WTC11 (cell line): ENCODE measurements around the gene GATA1. TPM values are rescaled to one million over a fixed set of nuclear protein-coding genes. Genes with fewer than 3 reads are reported as not detected.

Experiments used
- ATAC-seq: fragments of 200-7000 bp; cut with Tn5 transposase; 2 replicates; pipeline ENCODE4 v1.10.0; 2021; ENCODE audit warnings: mild to moderate bottlenecking, moderate library complexity
- CTCF ChIA-PET: fragments of 300-600 bp; sonication (Branson Sonifier 250); formaldehyde crosslinking; loops from one replicate; lab custom pipeline; 2021; ENCODE audit warnings: antibody characterized with exemption; lab: Charles Lee
- POLR2A ChIA-PET: fragments of 350-600 bp; sonication (Branson Sonifier 250); formaldehyde crosslinking; loops from one replicate; lab custom pipeline; 2021; ENCODE audit warnings: antibody characterized with exemption; lab: Charles Lee
- DNase-seq: peaks from one replicate; pipeline ENCODE4 v3.0.0; 2021; ENCODE audit warnings: low spot score
- H3K27ac Mint-ChIP-seq: 2 replicates; pipeline ENCODE4 v1.8.0; 2021; ENCODE audit warnings: mixed read lengths
- H3K27me3 Mint-ChIP-seq: 2 replicates; pipeline ENCODE4 v1.8.0; 2021; ENCODE audit warnings: low read depth, mild to moderate bottlenecking, moderate library complexity, mixed read lengths
- H3K36me3 Mint-ChIP-seq: 2 replicates; pipeline ENCODE4 v1.8.0; 2021; ENCODE audit warnings: mixed read lengths
- H3K4me1 Mint-ChIP-seq: 2 replicates; pipeline ENCODE4 v1.8.0; 2022; ENCODE audit warnings: mixed read lengths
- H3K4me3 Mint-ChIP-seq: 2 replicates; pipeline ENCODE4 v1.8.0; 2021; ENCODE audit warnings: mild to moderate bottlenecking, moderate library complexity, mixed read lengths
- H3K9me3 Mint-ChIP-seq: 2 replicates; pipeline ENCODE4 v1.8.0; 2021; ENCODE audit warnings: mixed read lengths
- ATF1 ChIP-seq: sonication (generic); formaldehyde crosslinking; IDR thresholded peaks from 2 replicates; pipeline ENCODE4 v1.8.1; 2023; ENCODE audit warnings: mild to moderate bottlenecking, moderate library complexity, missing genetic modification reagents
- CBFB ChIP-seq: sonication (generic); formaldehyde crosslinking; IDR thresholded peaks from 2 replicates; pipeline ENCODE4 v1.8.1; 2022; ENCODE audit warnings: mild to moderate bottlenecking, low read depth, missing genetic modification reagents
- ESRRA ChIP-seq: sonication (generic); formaldehyde crosslinking; IDR thresholded peaks from 2 replicates; pipeline ENCODE4 v1.8.1; 2022; ENCODE audit warnings: mild to moderate bottlenecking, missing genetic modification reagents, borderline replicate concordance
- FOXJ3 ChIP-seq: sonication (generic); formaldehyde crosslinking; IDR thresholded peaks from 2 replicates; pipeline ENCODE4 v1.9.0; 2021; ENCODE audit warnings: missing genetic modification reagents, mild to moderate bottlenecking, borderline replicate concordance
- FOXP1 ChIP-seq: sonication (generic); formaldehyde crosslinking; IDR thresholded peaks from 2 replicates; pipeline ENCODE4 v1.8.0; 2022; ENCODE audit warnings: missing genetic modification reagents, mild to moderate bottlenecking, moderate library complexity, borderline replicate concordance
- IRF1 ChIP-seq: sonication (generic); formaldehyde crosslinking; IDR thresholded peaks from 2 replicates; pipeline ENCODE4 v1.8.0; 2023; ENCODE audit warnings: missing genetic modification reagents
- MXD4 ChIP-seq: fragments of 250-450 bp; sonication (Bioruptor Pico); IDR thresholded peaks from 2 replicates; pipeline ENCODE4 v1.8.0; 2021; ENCODE audit warnings: mild to moderate bottlenecking, moderate library complexity, borderline replicate concordance
- MYBL2 ChIP-seq: sonication (generic); formaldehyde crosslinking; IDR thresholded peaks from 2 replicates; pipeline ENCODE4 v1.8.1; 2023; ENCODE audit warnings: mild to moderate bottlenecking, moderate library complexity, missing genetic modification reagents
- NFE2L1 ChIP-seq: sonication (generic); formaldehyde crosslinking; IDR thresholded peaks from 2 replicates; pipeline ENCODE4 v1.8.1; 2023; ENCODE audit warnings: missing genetic modification reagents
- TCF7 ChIP-seq: sonication (generic); formaldehyde crosslinking; IDR thresholded peaks from 2 replicates; pipeline ENCODE4 v1.8.0; 2022; ENCODE audit warnings: mild to moderate bottlenecking, low read depth, missing genetic modification reagents, moderate library complexity
- TP53 ChIP-seq: sonication (generic); formaldehyde crosslinking; IDR thresholded peaks from 2 replicates; pipeline ENCODE4 v1.8.1; 2023; ENCODE audit warnings: mild to moderate bottlenecking, missing genetic modification reagents
- ZBTB21 ChIP-seq: sonication (generic); formaldehyde crosslinking; IDR thresholded peaks from 2 replicates; pipeline ENCODE4 v1.8.1; 2023; ENCODE audit warnings: mild to moderate bottlenecking, missing genetic modification reagents, borderline replicate concordance
- ZNF219 ChIP-seq: sonication (generic); formaldehyde crosslinking; IDR thresholded peaks from 2 replicates; pipeline ENCODE4 v1.8.0; 2023; ENCODE audit warnings: missing genetic modification reagents, mild to moderate bottlenecking, borderline replicate concordance
- ZNF317 ChIP-seq: sonication (generic); formaldehyde crosslinking; IDR thresholded peaks from 2 replicates; pipeline ENCODE4 v1.8.1; 2023; ENCODE audit warnings: low read depth, mild to moderate bottlenecking, moderate library complexity, missing genetic modification reagents, borderline replicate concordance
- ZNF423 ChIP-seq: fragments of 250-450 bp; sonication (Bioruptor Pico); IDR thresholded peaks from 2 replicates; pipeline ENCODE4 v2.1.2; 2022; ENCODE audit warnings: mild to moderate bottlenecking, moderate library complexity
- total RNA-seq: library from RNA; stranded (reverse); gene quantifications from 3 replicates; pipeline ENCODE4 v1.2.3, GENCODE V29; 2021
- TF ChIP-seq, protein P1 (sequence below): sonication (generic); formaldehyde crosslinking; IDR thresholded peaks from 2 replicates; pipeline ENCODE4 v1.8.0; 2022; ENCODE audit warnings: missing genetic modification reagents
- TF ChIP-seq, protein P2 (sequence below): sonication (generic); formaldehyde crosslinking; conservative IDR thresholded peaks from 2 replicates; pipeline ENCODE4 v1.8.1; 2023; ENCODE audit warnings: mild to moderate bottlenecking, low read depth, missing genetic modification reagents, moderate library complexity
- TF ChIP-seq, protein P3 (sequence below): sonication (generic); formaldehyde crosslinking; IDR thresholded peaks from 2 replicates; pipeline ENCODE4 v1.8.1; 2022; ENCODE audit warnings: missing genetic modification reagents, borderline replicate concordance
- TF ChIP-seq, protein P4 (sequence below): sonication (generic); formaldehyde crosslinking; IDR thresholded peaks from 2 replicates; pipeline ENCODE4 v1.8.1; 2023; ENCODE audit warnings: mild to moderate bottlenecking, missing genetic modification reagents, borderline replicate concordance
- TF ChIP-seq, protein P5 (sequence below): fragments of 250-450 bp; sonication (Bioruptor Pico); IDR thresholded peaks from 2 replicates; pipeline ENCODE4 v1.9.0; 2021; ENCODE audit warnings: moderate library complexity, mild to moderate bottlenecking, inconsistent platforms, borderline replicate concordance

The GATA1 gene
- total RNA-seq, 1 experiment from 2014 or later: 0.26 TPM

- TF ChIP-seq, protein P1, sequence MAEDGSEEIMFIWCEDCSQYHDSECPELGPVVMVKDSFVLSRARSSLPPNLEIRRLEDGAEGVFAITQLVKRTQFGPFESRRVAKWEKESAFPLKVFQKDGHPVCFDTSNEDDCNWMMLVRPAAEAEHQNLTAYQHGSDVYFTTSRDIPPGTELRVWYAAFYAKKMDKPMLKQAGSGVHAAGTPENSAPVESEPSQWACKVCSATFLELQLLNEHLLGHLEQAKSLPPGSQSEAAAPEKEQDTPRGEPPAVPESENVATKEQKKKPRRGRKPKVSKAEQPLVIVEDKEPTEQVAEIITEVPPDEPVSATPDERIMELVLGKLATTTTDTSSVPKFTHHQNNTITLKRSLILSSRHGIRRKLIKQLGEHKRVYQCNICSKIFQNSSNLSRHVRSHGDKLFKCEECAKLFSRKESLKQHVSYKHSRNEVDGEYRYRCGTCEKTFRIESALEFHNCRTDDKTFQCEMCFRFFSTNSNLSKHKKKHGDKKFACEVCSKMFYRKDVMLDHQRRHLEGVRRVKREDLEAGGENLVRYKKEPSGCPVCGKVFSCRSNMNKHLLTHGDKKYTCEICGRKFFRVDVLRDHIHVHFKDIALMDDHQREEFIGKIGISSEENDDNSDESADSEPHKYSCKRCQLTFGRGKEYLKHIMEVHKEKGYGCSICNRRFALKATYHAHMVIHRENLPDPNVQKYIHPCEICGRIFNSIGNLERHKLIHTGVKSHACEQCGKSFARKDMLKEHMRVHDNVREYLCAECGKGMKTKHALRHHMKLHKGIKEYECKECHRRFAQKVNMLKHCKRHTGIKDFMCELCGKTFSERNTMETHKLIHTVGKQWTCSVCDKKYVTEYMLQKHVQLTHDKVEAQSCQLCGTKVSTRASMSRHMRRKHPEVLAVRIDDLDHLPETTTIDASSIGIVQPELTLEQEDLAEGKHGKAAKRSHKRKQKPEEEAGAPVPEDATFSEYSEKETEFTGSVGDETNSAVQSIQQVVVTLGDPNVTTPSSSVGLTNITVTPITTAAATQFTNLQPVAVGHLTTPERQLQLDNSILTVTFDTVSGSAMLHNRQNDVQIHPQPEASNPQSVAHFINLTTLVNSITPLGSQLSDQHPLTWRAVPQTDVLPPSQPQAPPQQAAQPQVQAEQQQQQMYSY (CRISPR knock-in tag): no peak
- TF ChIP-seq ZNF219: no peak
- TF ChIP-seq TCF7 (CRISPR knock-in tag): no peak
- no peak for TF ChIP-seq IRF1 (CRISPR knock-in tag)
- TF ChIP-seq ATF1 (CRISPR knock-in tag): no peak
- no peak for TF ChIP-seq MYBL2 (CRISPR knock-in tag)
- TF ChIP-seq MXD4 (CRISPR knock-in tag): no peak
- no peak for TF ChIP-seq ZNF423 (CRISPR knock-in tag)
- no peak for TF ChIP-seq FOXJ3
- TF ChIP-seq ZBTB21 (CRISPR knock-in tag): no peak
- TF ChIP-seq, protein P2, sequence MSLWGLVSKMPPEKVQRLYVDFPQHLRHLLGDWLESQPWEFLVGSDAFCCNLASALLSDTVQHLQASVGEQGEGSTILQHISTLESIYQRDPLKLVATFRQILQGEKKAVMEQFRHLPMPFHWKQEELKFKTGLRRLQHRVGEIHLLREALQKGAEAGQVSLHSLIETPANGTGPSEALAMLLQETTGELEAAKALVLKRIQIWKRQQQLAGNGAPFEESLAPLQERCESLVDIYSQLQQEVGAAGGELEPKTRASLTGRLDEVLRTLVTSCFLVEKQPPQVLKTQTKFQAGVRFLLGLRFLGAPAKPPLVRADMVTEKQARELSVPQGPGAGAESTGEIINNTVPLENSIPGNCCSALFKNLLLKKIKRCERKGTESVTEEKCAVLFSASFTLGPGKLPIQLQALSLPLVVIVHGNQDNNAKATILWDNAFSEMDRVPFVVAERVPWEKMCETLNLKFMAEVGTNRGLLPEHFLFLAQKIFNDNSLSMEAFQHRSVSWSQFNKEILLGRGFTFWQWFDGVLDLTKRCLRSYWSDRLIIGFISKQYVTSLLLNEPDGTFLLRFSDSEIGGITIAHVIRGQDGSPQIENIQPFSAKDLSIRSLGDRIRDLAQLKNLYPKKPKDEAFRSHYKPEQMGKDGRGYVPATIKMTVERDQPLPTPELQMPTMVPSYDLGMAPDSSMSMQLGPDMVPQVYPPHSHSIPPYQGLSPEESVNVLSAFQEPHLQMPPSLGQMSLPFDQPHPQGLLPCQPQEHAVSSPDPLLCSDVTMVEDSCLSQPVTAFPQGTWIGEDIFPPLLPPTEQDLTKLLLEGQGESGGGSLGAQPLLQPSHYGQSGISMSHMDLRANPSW: no peak
- TF ChIP-seq CBFB (CRISPR knock-in tag): no peak
Observed at GRCh38 chrX:48827654-48827968, 41.2 kb downstream of the GATA1 start (continued).

DNA sequence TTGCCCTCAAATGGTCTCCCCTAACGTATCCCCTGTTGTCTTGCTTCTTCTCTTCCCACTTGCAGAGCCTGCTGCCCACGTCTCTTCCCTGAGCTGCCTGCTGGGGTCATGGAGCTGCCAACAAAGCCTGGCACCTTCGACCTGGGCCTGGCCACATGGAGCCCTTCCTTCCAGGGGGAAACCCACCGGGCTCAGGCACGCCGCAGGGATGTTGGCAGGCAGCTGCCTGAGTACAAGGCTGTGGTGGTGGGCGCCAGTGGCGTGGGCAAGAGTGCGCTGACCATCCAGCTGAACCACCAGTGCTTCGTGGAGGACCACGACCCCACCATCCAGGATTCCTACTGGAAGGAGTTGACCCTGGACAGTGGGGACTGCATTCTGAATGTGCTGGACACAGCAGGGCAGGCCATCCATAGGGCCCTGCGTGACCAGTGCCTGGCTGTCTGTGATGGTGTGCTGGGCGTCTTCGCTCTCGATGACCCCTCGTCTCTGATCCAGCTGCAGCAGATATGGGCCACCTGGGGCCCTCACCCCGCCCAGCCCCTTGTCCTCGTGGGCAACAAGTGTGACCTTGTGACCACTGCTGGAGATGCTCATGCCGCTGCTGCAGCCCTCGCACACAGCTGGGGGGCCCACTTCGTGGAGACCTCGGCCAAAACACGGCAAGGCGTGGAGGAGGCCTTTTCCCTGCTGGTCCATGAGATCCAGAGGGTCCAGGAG lies 42.8 kb downstream of the GATA1 start:
- TF ChIP-seq ESRRA (CRISPR knock-in tag): no peak
- TF ChIP-seq, protein P3, sequence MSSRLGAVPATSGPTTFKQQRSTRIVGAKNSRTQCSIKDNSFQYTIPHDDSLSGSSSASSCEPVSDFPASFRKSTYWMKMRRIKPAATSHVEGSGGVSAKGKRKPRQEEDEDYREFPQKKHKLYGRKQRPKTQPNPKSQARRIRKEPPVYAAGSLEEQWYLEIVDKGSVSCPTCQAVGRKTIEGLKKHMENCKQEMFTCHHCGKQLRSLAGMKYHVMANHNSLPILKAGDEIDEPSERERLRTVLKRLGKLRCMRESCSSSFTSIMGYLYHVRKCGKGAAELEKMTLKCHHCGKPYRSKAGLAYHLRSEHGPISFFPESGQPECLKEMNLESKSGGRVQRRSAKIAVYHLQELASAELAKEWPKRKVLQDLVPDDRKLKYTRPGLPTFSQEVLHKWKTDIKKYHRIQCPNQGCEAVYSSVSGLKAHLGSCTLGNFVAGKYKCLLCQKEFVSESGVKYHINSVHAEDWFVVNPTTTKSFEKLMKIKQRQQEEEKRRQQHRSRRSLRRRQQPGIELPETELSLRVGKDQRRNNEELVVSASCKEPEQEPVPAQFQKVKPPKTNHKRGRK (CRISPR knock-in tag): no peak
- TF ChIP-seq ZNF317 (CRISPR knock-in tag): no peak
- TF ChIP-seq NFE2L1 (CRISPR knock-in tag): no peak
- TF ChIP-seq FOXP1 (CRISPR knock-in tag): no peak
- TF ChIP-seq TP53 (CRISPR knock-in tag): no peak
- TF ChIP-seq, protein P4, sequence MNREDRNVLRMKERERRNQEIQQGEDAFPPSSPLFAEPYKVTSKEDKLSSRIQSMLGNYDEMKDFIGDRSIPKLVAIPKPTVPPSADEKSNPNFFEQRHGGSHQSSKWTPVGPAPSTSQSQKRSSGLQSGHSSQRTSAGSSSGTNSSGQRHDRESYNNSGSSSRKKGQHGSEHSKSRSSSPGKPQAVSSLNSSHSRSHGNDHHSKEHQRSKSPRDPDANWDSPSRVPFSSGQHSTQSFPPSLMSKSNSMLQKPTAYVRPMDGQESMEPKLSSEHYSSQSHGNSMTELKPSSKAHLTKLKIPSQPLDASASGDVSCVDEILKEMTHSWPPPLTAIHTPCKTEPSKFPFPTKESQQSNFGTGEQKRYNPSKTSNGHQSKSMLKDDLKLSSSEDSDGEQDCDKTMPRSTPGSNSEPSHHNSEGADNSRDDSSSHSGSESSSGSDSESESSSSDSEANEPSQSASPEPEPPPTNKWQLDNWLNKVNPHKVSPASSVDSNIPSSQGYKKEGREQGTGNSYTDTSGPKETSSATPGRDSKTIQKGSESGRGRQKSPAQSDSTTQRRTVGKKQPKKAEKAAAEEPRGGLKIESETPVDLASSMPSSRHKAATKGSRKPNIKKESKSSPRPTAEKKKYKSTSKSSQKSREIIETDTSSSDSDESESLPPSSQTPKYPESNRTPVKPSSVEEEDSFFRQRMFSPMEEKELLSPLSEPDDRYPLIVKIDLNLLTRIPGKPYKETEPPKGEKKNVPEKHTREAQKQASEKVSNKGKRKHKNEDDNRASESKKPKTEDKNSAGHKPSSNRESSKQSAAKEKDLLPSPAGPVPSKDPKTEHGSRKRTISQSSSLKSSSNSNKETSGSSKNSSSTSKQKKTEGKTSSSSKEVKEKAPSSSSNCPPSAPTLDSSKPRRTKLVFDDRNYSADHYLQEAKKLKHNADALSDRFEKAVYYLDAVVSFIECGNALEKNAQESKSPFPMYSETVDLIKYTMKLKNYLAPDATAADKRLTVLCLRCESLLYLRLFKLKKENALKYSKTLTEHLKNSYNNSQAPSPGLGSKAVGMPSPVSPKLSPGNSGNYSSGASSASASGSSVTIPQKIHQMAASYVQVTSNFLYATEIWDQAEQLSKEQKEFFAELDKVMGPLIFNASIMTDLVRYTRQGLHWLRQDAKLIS: no peak
- TF ChIP-seq, protein P5, sequence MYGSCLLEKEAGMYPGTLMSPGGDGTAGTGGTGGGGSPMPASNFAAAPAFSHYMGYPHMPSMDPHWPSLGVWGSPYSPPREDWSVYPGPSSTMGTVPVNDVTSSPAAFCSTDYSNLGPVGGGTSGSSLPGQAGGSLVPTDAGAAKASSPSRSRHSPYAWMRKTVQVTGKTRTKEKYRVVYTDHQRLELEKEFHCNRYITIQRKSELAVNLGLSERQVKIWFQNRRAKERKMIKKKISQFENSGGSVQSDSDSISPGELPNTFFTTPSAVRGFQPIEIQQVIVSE: no peak
- no peak for ATAC-seq
- Mint-ChIP-seq H3K27me3 (peaks cover 42% of the 10 kb centered on the region), H3K4me1 (peaks cover 15% of the 10 kb centered on the region), H3K27ac (no peak overlapping the region), H3K36me3 (peaks cover 6% of the 10 kb centered on the region), H3K4me3 (no peak overlapping the region), H3K9me3 (no peaks in the 10 kb centered on the region)
- CTCF ChIA-PET: interaction anchor here (0.5 kb wide), 1 partner anchor 198 kb away, joined by 3 read pairs; no protein-coding TSS in a partner anchor
- POLR2A ChIA-PET: no interaction called here
- DNase-seq: no peak
